ENCODE measurements around the gene OLFML1. TPM values are rescaled to one million over a fixed set of nuclear protein-coding genes. Genes with fewer than 3 reads are reported as not detected.

The OLFML1 gene
- polyA plus RNA-seq, 2 donors: 0.49 to 1.2 TPM

DNA sequence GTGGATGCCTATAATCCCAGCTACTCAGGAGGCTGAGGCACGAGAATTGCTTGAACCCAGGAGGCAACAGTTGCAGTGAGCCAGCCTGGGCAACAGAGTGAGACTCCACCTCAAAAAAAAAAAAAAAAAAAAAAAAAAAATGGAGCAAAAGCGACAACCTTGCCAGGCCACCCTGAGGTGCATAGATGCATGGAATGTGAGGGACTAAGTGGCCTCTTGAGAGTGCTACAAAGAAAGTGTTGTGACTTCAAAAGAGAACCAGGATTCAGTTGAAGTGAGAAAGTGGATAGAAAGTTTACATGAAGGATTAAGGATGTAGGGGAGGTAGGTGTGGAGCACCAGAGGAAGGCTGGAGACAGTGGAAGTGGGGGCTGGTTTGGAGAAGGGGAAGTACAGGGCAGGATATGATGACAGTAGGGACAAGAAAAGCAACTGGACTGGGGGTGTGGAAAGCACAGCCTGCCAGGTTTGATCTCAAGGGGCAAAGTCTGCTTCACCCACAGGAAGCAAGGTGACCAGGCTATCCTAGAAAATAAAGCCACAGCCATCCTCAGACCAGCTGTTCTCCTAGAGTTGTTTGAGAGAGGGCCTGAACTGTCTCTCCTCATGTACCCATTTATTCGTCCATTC, 36.0 kb upstream of the OLFML1 start:
- Histone ChIP-seq H3K4me1 (ENCODE audit: control insufficient read depth in 2 of 2, insufficient read depth in 2 of 2, low read length in 1 of 2) (no peaks in the 10 kb centered on the region), H3K27me3 (ENCODE audit: control insufficient read depth in 1 of 2, insufficient read depth in 2 of 2, low read length in 2 of 2) (no peaks in the 10 kb centered on the region), H3K36me3 (ENCODE audit: control insufficient read depth in 2 of 2, insufficient read depth in 2 of 2, low read length in 1 of 2) (no peaks in the 10 kb centered on the region), H3K4me3 (ENCODE audit: low read depth in 1 of 2, low read length in 2 of 2) (no peak overlapping the region), H3K27ac (ENCODE audit: low read depth in 2 of 2, low read length in 1 of 2) (no peak overlapping the region), H3K9me3 (ENCODE audit: control insufficient read depth in 2 of 2, insufficient read depth in 1 of 2, low read depth in 1 of 2, low read length in 1 of 2) (no peaks in the 10 kb centered on the region)
- WGBS, 2 donors: 81 to 89% methylated on average over 3 of the region's 3 CpGs

DNA sequence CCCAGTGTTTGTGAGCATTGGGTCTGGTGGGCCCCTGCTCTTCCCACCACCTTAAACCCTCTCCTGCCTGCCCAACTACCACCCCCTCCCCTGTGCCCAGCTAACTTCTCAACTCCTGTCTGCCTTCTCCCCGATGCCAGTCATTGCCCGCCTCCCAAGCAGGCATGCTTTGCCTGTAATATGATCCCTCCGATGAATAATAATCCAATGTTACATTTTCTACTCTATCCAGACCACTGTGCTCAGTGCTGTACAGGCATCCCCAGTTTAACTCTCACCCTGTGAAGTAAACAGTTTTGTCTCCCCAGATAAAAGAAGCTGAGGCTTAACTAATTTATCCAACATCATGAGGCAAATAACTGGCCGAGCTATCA, 35.5 kb upstream of the OLFML1 start:
- Histone ChIP-seq H3K36me3 (ENCODE audit: control insufficient read depth in 2 of 2, insufficient read depth in 2 of 2, low read length in 1 of 2) (no peaks in the 10 kb centered on the region), H3K4me3 (ENCODE audit: low read depth in 1 of 2, low read length in 2 of 2) (no peak overlapping the region), H3K9me3 (ENCODE audit: control insufficient read depth in 2 of 2, insufficient read depth in 1 of 2, low read depth in 1 of 2, low read length in 1 of 2) (no peaks in the 10 kb centered on the region), H3K4me1 (ENCODE audit: control insufficient read depth in 2 of 2, insufficient read depth in 2 of 2, low read length in 1 of 2) (no peaks in the 10 kb centered on the region), H3K27ac (ENCODE audit: low read depth in 2 of 2, low read length in 1 of 2) (no peak overlapping the region), H3K27me3 (ENCODE audit: control insufficient read depth in 1 of 2, insufficient read depth in 2 of 2, low read length in 2 of 2) (no peaks in the 10 kb centered on the region)
- WGBS, 2 donors: 61 to 70% methylated on average over 4 of the region's 4 CpGs

DNA sequence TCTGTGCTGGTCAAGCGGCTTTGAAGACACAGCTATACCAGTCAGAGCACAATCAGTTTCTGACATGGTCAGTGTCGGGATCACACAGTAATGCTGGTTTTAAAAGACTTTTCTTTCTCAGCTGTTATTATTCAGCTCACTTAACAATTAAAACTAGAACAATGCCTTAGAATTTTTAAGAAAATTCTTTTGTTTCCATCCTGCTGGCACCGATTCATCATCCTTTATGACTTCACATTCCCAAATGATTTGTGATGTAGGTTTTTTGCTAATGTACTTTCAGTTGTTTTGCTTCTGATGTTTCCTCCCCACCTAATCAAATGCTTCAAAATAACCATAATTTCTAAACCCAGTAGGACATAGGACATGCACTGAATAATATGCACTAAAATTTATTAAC, 34.5 kb upstream of the OLFML1 start:
- Histone ChIP-seq H3K27ac (ENCODE audit: low read depth in 2 of 2, low read length in 1 of 2) (no peak overlapping the region), H3K36me3 (ENCODE audit: control insufficient read depth in 2 of 2, insufficient read depth in 2 of 2, low read length in 1 of 2) (no peaks in the 10 kb centered on the region), H3K9me3 (ENCODE audit: control insufficient read depth in 2 of 2, insufficient read depth in 1 of 2, low read depth in 1 of 2, low read length in 1 of 2) (no peaks in the 10 kb centered on the region), H3K4me1 (ENCODE audit: control insufficient read depth in 2 of 2, insufficient read depth in 2 of 2, low read length in 1 of 2) (no peaks in the 10 kb centered on the region), H3K27me3 (ENCODE audit: control insufficient read depth in 1 of 2, insufficient read depth in 2 of 2, low read length in 2 of 2) (no peaks in the 10 kb centered on the region), H3K4me3 (ENCODE audit: low read depth in 1 of 2, low read length in 2 of 2) (no peak overlapping the region)
- WGBS, 2 donors: 72 to 78% methylated on average over 3 of the region's 3 CpGs

DNA sequence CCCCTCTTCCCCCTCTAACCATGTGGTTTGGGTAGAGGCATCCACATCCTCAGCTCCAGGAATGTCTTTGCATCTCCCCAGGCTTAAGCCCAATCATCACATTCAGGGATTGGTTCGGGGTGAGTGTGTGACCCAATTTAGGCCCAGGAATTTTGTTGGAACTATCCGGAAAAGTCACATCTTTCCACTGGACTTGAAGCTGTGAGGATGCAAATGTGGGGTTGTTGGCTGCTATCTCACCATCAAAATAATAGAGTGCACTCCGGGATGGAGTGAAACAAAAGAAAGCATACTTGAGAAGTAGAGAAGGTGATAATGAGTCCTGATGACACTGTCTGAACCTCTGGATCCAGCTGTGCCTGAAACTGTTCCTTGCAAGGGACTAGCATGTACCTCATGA, 33.8 kb upstream of the OLFML1 start:
- no peaks in the 10 kb centered on the region for H3K27me3 ChIP-seq (ENCODE audit: control insufficient read depth in 1 of 2, insufficient read depth in 2 of 2, low read length in 2 of 2)
- H3K36me3 ChIP-seq (ENCODE audit: control insufficient read depth in 2 of 2, insufficient read depth in 2 of 2, low read length in 1 of 2): no peaks in the 10 kb centered on the region
- H3K27ac ChIP-seq (ENCODE audit: low read depth in 2 of 2, low read length in 1 of 2): no peak overlapping the region
- H3K9me3 ChIP-seq (ENCODE audit: control insufficient read depth in 2 of 2, insufficient read depth in 1 of 2, low read depth in 1 of 2, low read length in 1 of 2): no peaks in the 10 kb centered on the region
- H3K4me1 ChIP-seq (ENCODE audit: control insufficient read depth in 2 of 2, insufficient read depth in 2 of 2, low read length in 1 of 2): no peaks in the 10 kb centered on the region
- no peak overlapping the region for H3K4me3 ChIP-seq (ENCODE audit: low read depth in 1 of 2, low read length in 2 of 2)
- WGBS, 2 donors: 83% methylated on average over 3 of the region's 3 CpGs

DNA sequence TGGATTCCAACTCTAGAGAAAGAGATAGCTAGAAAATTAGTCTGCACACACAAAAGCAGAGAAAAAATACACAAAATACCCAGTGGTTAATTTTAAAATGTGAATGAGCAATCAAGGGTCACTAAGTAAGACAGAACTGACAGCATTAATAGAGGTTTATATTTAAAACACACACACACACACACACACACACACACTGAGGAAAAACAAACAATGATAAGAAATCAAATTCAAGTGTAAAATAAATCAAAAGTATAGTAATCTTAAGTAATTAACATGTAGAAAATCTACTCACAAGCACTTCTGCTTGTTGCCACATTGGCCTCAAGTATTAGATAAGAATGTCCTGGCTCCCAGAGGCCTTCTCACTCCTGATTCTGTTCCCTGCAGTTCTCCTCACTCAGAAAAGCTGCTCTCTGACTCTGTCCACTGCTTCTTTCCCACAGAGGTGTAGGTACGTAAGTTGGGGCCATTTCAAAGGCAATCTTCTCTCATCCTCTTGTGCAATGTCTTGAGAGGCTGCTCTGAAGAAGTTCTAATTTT, 33.3 kb upstream of the OLFML1 start:
- no peak overlapping the region for H3K27ac ChIP-seq (ENCODE audit: low read depth in 2 of 2, low read length in 1 of 2)
- WGBS, 2 donors: 85 to 92% methylated on average over 1 of the region's 1 CpG
- H3K36me3 ChIP-seq (ENCODE audit: control insufficient read depth in 2 of 2, insufficient read depth in 2 of 2, low read length in 1 of 2): no peaks in the 10 kb centered on the region
- H3K9me3 ChIP-seq (ENCODE audit: control insufficient read depth in 2 of 2, insufficient read depth in 1 of 2, low read depth in 1 of 2, low read length in 1 of 2): no peaks in the 10 kb centered on the region
- H3K4me3 ChIP-seq (ENCODE audit: low read depth in 1 of 2, low read length in 2 of 2): no peak overlapping the region
- H3K4me1 ChIP-seq (ENCODE audit: control insufficient read depth in 2 of 2, insufficient read depth in 2 of 2, low read length in 1 of 2): no peaks in the 10 kb centered on the region
- H3K27me3 ChIP-seq (ENCODE audit: control insufficient read depth in 1 of 2, insufficient read depth in 2 of 2, low read length in 2 of 2): no peaks in the 10 kb centered on the region

DNA sequence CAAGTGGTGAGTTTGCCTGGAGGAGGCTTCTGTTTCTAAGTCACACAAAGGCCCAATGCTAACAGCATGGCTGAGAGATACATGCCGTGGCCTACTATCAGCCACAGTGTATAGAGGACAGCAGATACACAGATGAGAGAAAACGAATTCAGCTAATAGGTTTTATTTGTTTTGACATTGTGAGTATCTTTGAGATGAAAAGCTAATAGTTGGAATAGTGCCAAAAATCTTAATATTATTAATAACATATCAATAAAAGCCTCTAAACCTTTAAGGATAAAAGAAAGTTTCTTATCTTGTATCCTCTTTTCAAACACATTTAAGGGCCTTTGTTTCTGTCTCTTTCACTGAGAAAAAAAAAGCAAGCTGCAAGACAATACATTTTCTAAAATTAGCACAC, 30.5 kb upstream of the OLFML1 start:
- H3K27me3 ChIP-seq (ENCODE audit: control insufficient read depth in 1 of 2, insufficient read depth in 2 of 2, low read length in 2 of 2): no peaks in the 10 kb centered on the region
- H3K36me3 ChIP-seq (ENCODE audit: control insufficient read depth in 2 of 2, insufficient read depth in 2 of 2, low read length in 1 of 2): no peaks in the 10 kb centered on the region
- WGBS, 2 donors: 64 to 70% methylated on average over 2 of the region's 2 CpGs
- no peak overlapping the region for H3K4me3 ChIP-seq (ENCODE audit: low read depth in 1 of 2, low read length in 2 of 2)
- H3K9me3 ChIP-seq (ENCODE audit: control insufficient read depth in 2 of 2, insufficient read depth in 1 of 2, low read depth in 1 of 2, low read length in 1 of 2): no peaks in the 10 kb centered on the region
- H3K4me1 ChIP-seq (ENCODE audit: control insufficient read depth in 2 of 2, insufficient read depth in 2 of 2, low read length in 1 of 2): no peaks in the 10 kb centered on the region
- H3K27ac ChIP-seq (ENCODE audit: low read depth in 2 of 2, low read length in 1 of 2): no peak overlapping the region

DNA sequence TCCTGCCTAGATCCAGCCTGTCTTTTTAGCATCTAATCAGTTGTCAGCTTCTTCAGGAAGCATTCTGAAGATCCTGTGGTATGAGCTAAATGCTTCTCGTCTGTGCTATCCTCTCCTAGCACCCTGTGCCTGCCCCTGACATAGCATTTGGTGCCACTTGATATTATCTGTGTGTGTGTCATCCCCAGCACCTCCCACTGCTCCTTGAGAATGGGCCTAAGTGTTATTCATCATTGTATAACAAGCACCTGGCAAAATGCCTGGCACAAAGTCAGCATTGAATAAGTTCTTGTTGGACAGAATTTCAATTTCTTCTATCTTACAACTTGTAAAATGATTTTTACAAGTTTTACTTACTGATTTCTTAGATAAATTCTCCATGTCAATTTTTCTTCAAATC, 28.1 kb upstream of the OLFML1 start:
- Histone ChIP-seq H3K36me3 (ENCODE audit: control insufficient read depth in 2 of 2, insufficient read depth in 2 of 2, low read length in 1 of 2) (no peaks in the 10 kb centered on the region), H3K27ac (ENCODE audit: low read depth in 2 of 2, low read length in 1 of 2) (no peak overlapping the region), H3K4me1 (ENCODE audit: control insufficient read depth in 2 of 2, insufficient read depth in 2 of 2, low read length in 1 of 2) (no peaks in the 10 kb centered on the region), H3K4me3 (ENCODE audit: low read depth in 1 of 2, low read length in 2 of 2) (no peak overlapping the region), H3K27me3 (ENCODE audit: control insufficient read depth in 1 of 2, insufficient read depth in 2 of 2, low read length in 2 of 2) (no peaks in the 10 kb centered on the region), H3K9me3 (ENCODE audit: control insufficient read depth in 2 of 2, insufficient read depth in 1 of 2, low read depth in 1 of 2, low read length in 1 of 2) (no peaks in the 10 kb centered on the region)
- 60 to 68% methylated on average over 1 of the region's 1 CpG for WGBS, 2 donors

DNA sequence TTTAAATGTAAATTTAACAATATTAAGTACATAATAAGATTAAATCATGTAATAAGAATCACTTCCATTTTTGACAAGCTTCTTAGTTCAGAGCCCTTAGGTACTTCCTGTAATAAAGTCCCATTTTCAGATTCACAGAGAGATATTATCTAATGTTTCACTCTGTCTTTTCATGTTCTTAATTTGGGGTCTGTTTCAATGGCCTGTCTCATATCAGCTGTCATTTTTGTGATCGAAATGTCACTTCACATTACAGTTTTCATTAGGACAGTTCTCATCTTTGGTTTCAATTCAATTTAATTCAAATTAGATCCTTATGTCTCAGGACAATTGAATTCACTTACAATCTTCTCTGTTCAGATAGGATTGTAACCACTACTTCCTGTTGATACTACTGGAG, 22.6 kb upstream of the OLFML1 start:
- no peaks in the 10 kb centered on the region for H3K27me3 ChIP-seq (ENCODE audit: control insufficient read depth in 1 of 2, insufficient read depth in 2 of 2, low read length in 2 of 2)
- no peaks in the 10 kb centered on the region for H3K9me3 ChIP-seq (ENCODE audit: control insufficient read depth in 2 of 2, insufficient read depth in 1 of 2, low read depth in 1 of 2, low read length in 1 of 2)
- WGBS, 2 donors: 90 to 97% methylated on average over 1 of the region's 1 CpG
- no peak overlapping the region for H3K27ac ChIP-seq (ENCODE audit: low read depth in 2 of 2, low read length in 1 of 2)
- no peak overlapping the region for H3K4me3 ChIP-seq (ENCODE audit: low read depth in 1 of 2, low read length in 2 of 2)
- no peaks in the 10 kb centered on the region for H3K36me3 ChIP-seq (ENCODE audit: control insufficient read depth in 2 of 2, insufficient read depth in 2 of 2, low read length in 1 of 2)
- no peaks in the 10 kb centered on the region for H3K4me1 ChIP-seq (ENCODE audit: control insufficient read depth in 2 of 2, insufficient read depth in 2 of 2, low read length in 1 of 2)

DNA sequence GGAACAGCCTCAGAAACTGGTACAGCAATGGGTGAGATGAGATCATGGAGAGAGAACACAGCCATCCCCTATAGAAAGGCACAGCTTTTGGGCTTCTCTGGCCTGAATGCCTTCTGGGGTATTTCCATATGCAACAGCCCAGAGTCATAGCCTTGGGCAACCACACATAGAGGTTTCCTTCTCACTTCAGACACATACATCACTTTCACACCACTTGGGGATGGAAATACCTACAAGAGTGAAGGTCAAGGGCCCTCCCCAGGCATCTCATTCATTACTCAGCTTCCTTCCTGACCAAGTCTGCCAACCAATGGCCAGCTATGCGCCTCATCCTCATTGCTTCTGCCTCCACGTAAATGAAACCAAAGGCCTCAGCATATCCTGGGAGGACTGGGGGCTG, 17.7 kb upstream of the OLFML1 start:
- 81 to 87% methylated on average over 2 of the region's 2 CpGs for WGBS, 2 donors
- Histone ChIP-seq H3K27me3 (ENCODE audit: control insufficient read depth in 1 of 2, insufficient read depth in 2 of 2, low read length in 2 of 2) (no peaks in the 10 kb centered on the region), H3K27ac (ENCODE audit: low read depth in 2 of 2, low read length in 1 of 2) (no peak overlapping the region), H3K36me3 (ENCODE audit: control insufficient read depth in 2 of 2, insufficient read depth in 2 of 2, low read length in 1 of 2) (no peaks in the 10 kb centered on the region), H3K9me3 (ENCODE audit: control insufficient read depth in 2 of 2, insufficient read depth in 1 of 2, low read depth in 1 of 2, low read length in 1 of 2) (no peaks in the 10 kb centered on the region), H3K4me1 (ENCODE audit: control insufficient read depth in 2 of 2, insufficient read depth in 2 of 2, low read length in 1 of 2) (no peaks in the 10 kb centered on the region), H3K4me3 (ENCODE audit: low read depth in 1 of 2, low read length in 2 of 2) (no peak overlapping the region)

DNA sequence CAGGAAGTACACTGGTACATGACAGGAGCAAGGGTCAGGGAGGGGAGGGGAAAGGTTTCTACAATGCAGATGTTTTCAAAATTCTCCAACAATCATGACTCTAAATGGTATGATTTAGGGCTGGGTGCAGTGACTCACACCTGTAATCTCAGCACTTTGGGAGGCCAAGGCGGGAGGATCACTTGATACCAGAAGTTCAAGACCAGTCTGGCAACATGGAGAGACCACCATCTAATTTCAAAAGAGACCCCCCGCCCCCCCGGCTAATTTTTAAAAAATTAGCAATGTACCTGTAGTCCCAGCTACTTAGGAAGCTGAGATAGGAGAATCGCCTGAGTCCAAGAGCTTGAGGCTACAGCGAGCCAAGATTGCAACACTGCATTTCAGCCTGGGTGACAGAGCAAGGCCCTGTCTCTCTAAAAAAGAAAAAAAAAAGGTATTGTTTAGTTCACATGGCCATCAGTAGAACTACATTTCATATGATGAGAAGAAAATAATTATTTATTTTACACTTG, 15.9 kb upstream of the OLFML1 start:
- H3K27ac ChIP-seq (ENCODE audit: low read depth in 2 of 2, low read length in 1 of 2): no peak overlapping the region
- no peaks in the 10 kb centered on the region for H3K36me3 ChIP-seq (ENCODE audit: control insufficient read depth in 2 of 2, insufficient read depth in 2 of 2, low read length in 1 of 2)
- no peaks in the 10 kb centered on the region for H3K4me1 ChIP-seq (ENCODE audit: control insufficient read depth in 2 of 2, insufficient read depth in 2 of 2, low read length in 1 of 2)
- no peaks in the 10 kb centered on the region for H3K9me3 ChIP-seq (ENCODE audit: control insufficient read depth in 2 of 2, insufficient read depth in 1 of 2, low read depth in 1 of 2, low read length in 1 of 2)
- no peak overlapping the region for H3K4me3 ChIP-seq (ENCODE audit: low read depth in 1 of 2, low read length in 2 of 2)
- 92 to 93% methylated on average over 5 of the region's 5 CpGs for WGBS, 2 donors
- H3K27me3 ChIP-seq (ENCODE audit: control insufficient read depth in 1 of 2, insufficient read depth in 2 of 2, low read length in 2 of 2): no peaks in the 10 kb centered on the region

All from esophagus (tissue), 2 donors.